ENCODE data around the gene RPL26.

RPL26 gene

GRCh38 chr17:8339540-8339939 is 43.5 kb downstream of the RPL26 start, which contains the start of gene ODF4:
ODF4 (plus strand) TSS chr17:8339840; CDS start chr17:8340052, 212 bp downstream.
- TF ChIP-seq POLR2A (IDR thresholded peaks at IDR 0.05; ENCODE audit: low read depth, low read length): no peak
- no peak for FAIRE-seq
- DNase-seq (ENCODE audit: insufficient read length, low spot score): no peak

- DNase-seq (ENCODE audit: insufficient read length, low spot score): no peak
- FAIRE-seq: no peak
- no peak for TF ChIP-seq POLR2A (IDR thresholded peaks at IDR 0.05; ENCODE audit: low read depth, low read length)
These were observed 44.2 kb downstream of the RPL26 start for GRCh38 chr17:8338753-8339140.

GRCh38 chr17:8337802-8338752 is 44.9 kb downstream of the RPL26 start:
- FAIRE-seq: no peak
- TF ChIP-seq POLR2A (IDR thresholded peaks at IDR 0.05; ENCODE audit: low read depth, low read length): no peak
- DNase-seq (ENCODE audit: insufficient read length, low spot score): no peak

GRCh38 chr17:8333281-8333680 is 49.7 kb downstream of the RPL26 start:
- DNase-seq (ENCODE audit: insufficient read length, low spot score): no peak
- FAIRE-seq: no peak

GRCh38 chr17:8332688-8333087 is 50.3 kb downstream of the RPL26 start:
- FAIRE-seq (no peak), DNase-seq (ENCODE audit: insufficient read length, low spot score) (no peak)
- TF ChIP-seq POLR2A (IDR thresholded peaks at IDR 0.05; ENCODE audit: low read depth, low read length): no peak

More at GRCh38 chr17:8333281-8333680, 49.7 kb downstream of the RPL26 start:
- no peak for TF ChIP-seq POLR2A (IDR thresholded peaks at IDR 0.05; ENCODE audit: low read depth, low read length)

- no peak for TF ChIP-seq POLR2A (IDR thresholded peaks at IDR 0.05; ENCODE audit: low read depth, low read length)
- no peak for FAIRE-seq
- DNase-seq (ENCODE audit: insufficient read length, low spot score): no peak
These were observed 50.9 kb downstream of the RPL26 start for GRCh38 chr17:8332128-8332527.

Data from H54 (cell line).